CD4-positive, alpha-beta T cell (primary cell): ENCODE measurements around the gene AGBL4. TPM values are rescaled to one million over a fixed set of nuclear protein-coding genes. Genes with fewer than 3 reads are reported as not detected.
"Not testable (repeated sequence)": the region's sequence is repeated elsewhere in the genome, so short reads cannot be mapped to it uniquely, and the experiment has no call there.

Experiments
- ATAC-seq: fragments of 200-7000 bp; cut with Tn5 transposase; one replicate; pipeline ENCODE4 v1.10.0; 2022; ENCODE audit warnings: mild to moderate bottlenecking; ENCODE audit not compliant: poor library complexity
- CTCF ChIA-PET: fragments of 350-600 bp; sonication (Branson Sonifier 250); formaldehyde crosslinking; loops from one replicate; lab custom pipeline; 2021; ENCODE audit warnings: antibody characterized with exemption, inconsistent platforms; lab: Charles Lee
- POLR2A ChIA-PET: fragments of 350-600 bp; sonication (Branson Sonifier 250); formaldehyde crosslinking; loops from one replicate; lab custom pipeline; 2021; ENCODE audit warnings: antibody characterized with exemption, inconsistent platforms; lab: Charles Lee
- DNase-seq, 14 experiments: peaks; one replicate each; pipeline ENCODE4 v3.0.0-alpha.2; 2013 to 2020; ENCODE audit warnings: mixed read lengths in 2 of 14
- H3K27ac ChIP-seq, 2 donors: one replicate each; pipeline versions ENCODE4 v1.5.1 to v1.7.0; 2013; ENCODE audit warnings: low read length in 2 of 2, low read depth in 1 of 2, mild to moderate bottlenecking in 1 of 2
- H3K27me3 ChIP-seq, 2 experiments: 1 replicate in 1 of 2; 2 replicates in 1 of 2; pipeline versions ENCODE4 v1.6.1 to v1.7.0; 2013; ENCODE audit warnings: low read length in 2 of 2, control low read depth in 1 of 2, mild to moderate bottlenecking in 1 of 2, moderate library complexity in 1 of 2; ENCODE audit not compliant: insufficient read depth in 2 of 2, control insufficient read depth in 1 of 2
- H3K36me3 ChIP-seq: one replicate; pipeline ENCODE4 v1.6.1; 2013; ENCODE audit warnings: low read length, control low read depth; ENCODE audit not compliant: insufficient read depth
- H3K4me1 ChIP-seq: one replicate; pipeline ENCODE4 v1.6.1; 2013; ENCODE audit warnings: low read length, control low read depth; ENCODE audit not compliant: insufficient read depth
- H3K4me3 ChIP-seq: one replicate; pipeline ENCODE4 v1.5.1; 2013; ENCODE audit warnings: mild to moderate bottlenecking, low read length, moderate library complexity
- H3K9me3 ChIP-seq, 2 experiments: 1 replicate in 1 of 2; 2 replicates in 1 of 2; pipeline versions ENCODE4 v1.6.1 to v1.7.0; 2013; ENCODE audit warnings: low read length in 2 of 2, mild to moderate bottlenecking in 2 of 2, control low read depth in 1 of 2, moderate library complexity in 1 of 2; ENCODE audit not compliant: control insufficient read depth in 1 of 2, insufficient read depth in 1 of 2
- H3K27ac Mint-ChIP-seq: one replicate; pipeline ENCODE4 v1.8.0; 2020; ENCODE audit warnings: mixed read lengths
- H3K27me3 Mint-ChIP-seq: one replicate; pipeline ENCODE4 v1.8.0; 2021; ENCODE audit warnings: mixed read lengths
- H3K36me3 Mint-ChIP-seq: one replicate; pipeline ENCODE4 v1.8.0; 2021; ENCODE audit warnings: low read depth, mixed read lengths
- H3K4me1 Mint-ChIP-seq: one replicate; pipeline ENCODE4 v1.8.0; 2021; ENCODE audit warnings: low read depth, mixed read lengths
- H3K4me3 Mint-ChIP-seq: one replicate; pipeline ENCODE4 v1.8.0; 2020; ENCODE audit warnings: mild to moderate bottlenecking, mixed read lengths
- H3K9me3 Mint-ChIP-seq: one replicate; pipeline ENCODE4 v1.8.0; 2020; ENCODE audit warnings: mixed read lengths
- intact Hi-C, 2 experiments: fragments of 100-400 bp; cut with DNase I in 1 of 2; cut with micrococcal nuclease in 1 of 2; formaldehyde crosslinking; loops; one replicate each; pipeline versions ENCODE4 v1.15.1 to v1.9.0; 2023 to 2025; cut with DNase I, micrococcal nuclease
- total RNA-seq, 174 experiments: library from RNA in 2 of 174; stranded (reverse) in 2 of 174; gene quantifications; one replicate each; pipeline ENCODE4 v1.2.3 and lab custom pipeline; 2021 to 2026
- TF ChIP-seq, protein P1 (sequence below): fragments of 200-600 bp; IDR thresholded peaks from one replicate; pipeline ENCODE4 v1.8.0; 2022; ENCODE audit warnings: antibody characterized with exemption, mild to moderate bottlenecking

AGBL4 gene
- total RNA-seq, 2 experiments from 2014 or later, result 0.11 TPM; not detected in 1

DNA sequence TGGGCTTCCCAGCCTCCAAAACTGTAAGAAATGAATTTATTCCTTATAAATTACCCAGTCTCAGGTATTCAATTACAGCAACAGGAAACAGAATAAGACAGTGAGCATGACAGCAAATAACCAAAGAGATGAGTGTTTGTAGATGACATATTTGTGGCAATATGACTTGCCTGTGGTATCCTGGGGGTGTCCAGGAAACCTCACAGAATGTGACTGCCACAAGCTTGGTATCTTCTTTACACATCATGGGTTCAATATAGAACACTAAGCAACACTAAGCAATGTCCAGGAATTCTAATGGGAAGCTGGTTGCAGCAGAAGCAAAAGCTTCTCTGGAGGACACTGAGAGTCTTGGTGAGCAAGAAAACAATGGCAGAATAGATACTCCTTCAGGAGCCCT is 1010.7 kb downstream of the AGBL4 start:
- no peak for DNase-seq
- intact Hi-C loops, result no loop called here
- Histone ChIP-seq H3K27me3 (no peaks in the 10 kb centered on the region), H3K4me3 (no peak overlapping the region), H3K27ac (no peak overlapping the region), H3K36me3 (no peaks in the 10 kb centered on the region), H3K9me3 (no peaks in the 10 kb centered on the region), H3K4me1 (no peaks in the 10 kb centered on the region)
- Mint-ChIP-seq H3K27ac (no peak overlapping the region), H3K9me3 (no peaks in the 10 kb centered on the region), H3K4me3 (no peak overlapping the region), H3K36me3 (no peaks in the 10 kb centered on the region), H3K4me1 (no peaks in the 10 kb centered on the region), H3K27me3 (no peaks in the 10 kb centered on the region)
- ATAC-seq, result no peak
- ChIA-PET CTCF (no interaction called here), POLR2A (no interaction called here)
- TF ChIP-seq, protein P1, sequence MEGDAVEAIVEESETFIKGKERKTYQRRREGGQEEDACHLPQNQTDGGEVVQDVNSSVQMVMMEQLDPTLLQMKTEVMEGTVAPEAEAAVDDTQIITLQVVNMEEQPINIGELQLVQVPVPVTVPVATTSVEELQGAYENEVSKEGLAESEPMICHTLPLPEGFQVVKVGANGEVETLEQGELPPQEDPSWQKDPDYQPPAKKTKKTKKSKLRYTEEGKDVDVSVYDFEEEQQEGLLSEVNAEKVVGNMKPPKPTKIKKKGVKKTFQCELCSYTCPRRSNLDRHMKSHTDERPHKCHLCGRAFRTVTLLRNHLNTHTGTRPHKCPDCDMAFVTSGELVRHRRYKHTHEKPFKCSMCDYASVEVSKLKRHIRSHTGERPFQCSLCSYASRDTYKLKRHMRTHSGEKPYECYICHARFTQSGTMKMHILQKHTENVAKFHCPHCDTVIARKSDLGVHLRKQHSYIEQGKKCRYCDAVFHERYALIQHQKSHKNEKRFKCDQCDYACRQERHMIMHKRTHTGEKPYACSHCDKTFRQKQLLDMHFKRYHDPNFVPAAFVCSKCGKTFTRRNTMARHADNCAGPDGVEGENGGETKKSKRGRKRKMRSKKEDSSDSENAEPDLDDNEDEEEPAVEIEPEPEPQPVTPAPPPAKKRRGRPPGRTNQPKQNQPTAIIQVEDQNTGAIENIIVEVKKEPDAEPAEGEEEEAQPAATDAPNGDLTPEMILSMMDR, result no peak

DNA sequence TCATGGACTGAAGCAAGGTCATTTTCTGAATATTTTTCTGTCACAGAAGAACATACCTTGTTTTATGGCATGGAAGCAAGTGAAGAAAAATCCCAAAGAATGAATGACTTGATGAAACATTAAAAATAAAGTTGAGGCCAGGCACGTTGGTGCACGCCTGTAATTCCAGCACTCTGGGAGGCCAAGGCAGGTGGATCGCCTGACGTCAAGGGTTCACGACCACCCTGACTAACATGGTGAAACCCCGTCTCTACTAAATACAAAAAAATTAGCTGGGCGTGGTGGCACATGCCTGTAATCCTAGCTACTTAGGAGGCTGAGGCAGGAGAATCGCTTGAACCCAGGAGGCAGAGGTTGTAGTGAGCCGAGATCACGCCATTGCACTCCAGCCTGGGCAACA is 1020.8 kb downstream of the AGBL4 start:
- H3K27ac Mint-ChIP-seq, H3K27me3 Mint-ChIP-seq, H3K9me3 ChIP-seq, H3K27ac ChIP-seq, H3K9me3 Mint-ChIP-seq, H3K4me1 ChIP-seq, intact Hi-C loops, H3K4me3 Mint-ChIP-seq, H3K36me3 Mint-ChIP-seq, H3K4me3 ChIP-seq, H3K36me3 ChIP-seq, ATAC-seq, H3K4me1 Mint-ChIP-seq, CTCF ChIA-PET, H3K27me3 ChIP-seq, POLR2A ChIA-PET, DNase-seq: not testable (repeated sequence)

DNA sequence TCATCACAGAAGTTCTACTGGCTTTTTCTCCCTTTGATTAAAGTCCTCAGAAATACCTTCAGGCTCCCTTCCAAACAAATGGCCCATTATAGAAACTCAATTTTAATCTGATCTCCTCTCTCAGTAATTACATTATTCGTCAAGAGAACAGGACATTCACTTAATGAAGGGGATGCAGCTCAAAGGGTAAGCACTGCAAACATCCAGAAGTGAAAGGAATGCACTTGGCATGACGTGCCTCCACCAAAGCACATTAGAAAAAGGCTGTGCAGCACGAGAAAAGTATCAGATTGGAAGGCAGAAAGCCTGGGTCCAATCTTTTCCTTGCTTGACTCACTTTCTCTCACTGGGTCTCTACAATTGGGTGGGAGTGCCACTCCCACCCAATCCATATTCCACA is 1024.4 kb downstream of the AGBL4 start:
- CTCF ChIA-PET, result no interaction called here
- H3K36me3 ChIP-seq, result no peaks in the 10 kb centered on the region
- no peaks in the 10 kb centered on the region for H3K9me3 ChIP-seq
- no peak overlapping the region for H3K27ac ChIP-seq
- no peaks in the 10 kb centered on the region for H3K27me3 Mint-ChIP-seq
- intact Hi-C loops, result no loop called here
- DNase-seq (no peak), ATAC-seq (no peak)
- POLR2A ChIA-PET, result no interaction called here
- H3K9me3 Mint-ChIP-seq, result peaks cover 2% of the 10 kb centered on the region
- H3K36me3 Mint-ChIP-seq, result no peaks in the 10 kb centered on the region
- H3K4me3 ChIP-seq, result no peak overlapping the region
- H3K4me1 Mint-ChIP-seq, result no peaks in the 10 kb centered on the region
- no peaks in the 10 kb centered on the region for H3K27me3 ChIP-seq
- TF ChIP-seq, protein P1, result no peak
- H3K4me3 Mint-ChIP-seq, result no peak overlapping the region
- no peaks in the 10 kb centered on the region for H3K4me1 ChIP-seq
- H3K27ac Mint-ChIP-seq, result no peak overlapping the region

DNA sequence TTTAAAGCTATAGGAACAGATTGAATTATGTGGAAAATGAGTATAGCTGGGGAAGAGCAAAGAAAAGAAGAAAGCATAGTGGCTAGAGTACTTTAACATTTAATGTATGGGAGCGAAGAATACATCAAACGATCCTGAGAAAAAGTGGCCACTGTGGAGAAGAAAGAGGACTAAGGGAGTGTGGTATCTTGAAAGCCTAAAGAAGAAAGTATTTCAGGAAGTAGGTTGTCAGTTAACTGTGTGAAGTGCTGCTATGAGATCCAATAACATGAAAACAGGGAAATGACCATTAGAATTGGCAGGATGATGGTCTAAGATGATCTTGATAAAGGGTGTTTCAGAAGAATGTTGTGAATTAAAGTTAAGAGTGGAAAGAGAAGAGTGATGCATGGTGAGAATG is 1027.4 kb downstream of the AGBL4 start:
- no peak overlapping the region for H3K27ac ChIP-seq
- CTCF ChIA-PET, result interaction anchor here (1.2 kb wide), 1 partner anchor 10 kb away, joined by 3 read pairs; no protein-coding TSS in a partner anchor
- H3K27me3 ChIP-seq, result no peaks in the 10 kb centered on the region

More for the DNA sequence above, 1027.4 kb downstream of the AGBL4 start:
- no peaks in the 10 kb centered on the region for H3K36me3 Mint-ChIP-seq
- H3K9me3 Mint-ChIP-seq, result peaks cover 7% of the 10 kb centered on the region
- H3K9me3 ChIP-seq, result peaks cover 3 to 12% of the 10 kb centered on the region in 2 experiments
- H3K4me3 ChIP-seq, result no peak overlapping the region
- intact Hi-C loops, result no loop called here
- H3K27ac Mint-ChIP-seq, result no peak overlapping the region
- H3K4me1 Mint-ChIP-seq, result no peaks in the 10 kb centered on the region
- DNase-seq (no peak), ATAC-seq (no peak)
- no peaks in the 10 kb centered on the region for H3K36me3 ChIP-seq
- H3K4me3 Mint-ChIP-seq, result no peak overlapping the region
- H3K27me3 Mint-ChIP-seq, result no peaks in the 10 kb centered on the region
- POLR2A ChIA-PET, result no interaction called here
- H3K4me1 ChIP-seq, result no peaks in the 10 kb centered on the region
- TF ChIP-seq, protein P1, result no peak
